GM12878 (cell line): ENCODE data around the gene ATP10D. TPM values are rescaled to one million over a fixed set of nuclear protein-coding genes. Genes with fewer than 3 reads are reported as not detected.

Source experiments
- ATAC-seq: fragments of 200-7000 bp; cut with Tn5 transposase; 3 replicates; pipeline ENCODE4 v1.9.1; 2020; ENCODE audit warnings: mild to moderate bottlenecking, moderate library complexity
- BruUV-seq: library from RNA; stranded (reverse); fragments of 400-500 nt; replicated peaks from 2 replicates; lab custom pipeline; 2021; lab: Mats Ljungman, UMichigan
- CTCF ChIA-PET: fragments of 300-600 bp; sonication (Branson Sonifier 250); formaldehyde crosslinking; extraction: SDS; loops from one replicate; lab custom pipeline; 2021; ENCODE audit warnings: inconsistent platforms; lab: Yijun Ruan, JAX
- POLR2A ChIA-PET: fragments of 350-600 bp; formaldehyde crosslinking; extraction: SDS; loops from one replicate; lab custom pipeline; 2021; ENCODE audit warnings: inconsistent platforms; lab: Charles Lee
- RAD21 ChIA-PET: fragments of 300-600 bp; sonication (Branson Sonifier 250); formaldehyde crosslinking; loops from one replicate; lab custom pipeline; 2023; ENCODE audit warnings: antibody characterized with exemption; ENCODE audit not compliant: unreplicated experiment; lab: Charles Lee
- SMC1A ChIA-PET: fragments of 300-600 bp; sonication (Branson Sonifier 250); formaldehyde crosslinking; loops from one replicate; lab custom pipeline; 2023; ENCODE audit not compliant: unreplicated experiment, uncharacterized antibody; lab: Charles Lee
- DNase-seq: peaks from one replicate; pipeline ENCODE4 v3.0.0-alpha.2; 2011; ENCODE audit warnings: low read depth, low spot score
- FAIRE-seq: peaks from 3 replicates; lab custom pipeline; 2011; peaks lifted over from hg19 to GRCh38; lab: Jason Lieb, UNC
- H2AFZ ChIP-seq: 2 replicates; pipeline ENCODE4 v1.6.0; 2011; ENCODE audit warnings: low read depth, low read length, control low read depth; ENCODE audit not compliant: control insufficient read depth
- H3K27ac ChIP-seq: 2 replicates; pipeline ENCODE4 v1.5.1; 2011; ENCODE audit warnings: control low read depth; ENCODE audit not compliant: control insufficient read depth, insufficient read depth
- H3K27me3 ChIP-seq, 2 experiments: replicated peaks in 1 of 2; 2 replicates each; pipeline versions ENCODE4 v1.6.0 to v1.6.1; 2011; ENCODE audit warnings: low read length in 1 of 2; ENCODE audit not compliant: control insufficient read depth in 2 of 2, insufficient read depth in 2 of 2
- H3K36me3 ChIP-seq, 2 experiments: 2 replicates each; pipeline ENCODE4 v1.5.1; 2011; ENCODE audit warnings: low read length in 1 of 2; ENCODE audit not compliant: control insufficient read depth in 2 of 2, insufficient read depth in 2 of 2
- H3K4me1 ChIP-seq: 2 replicates; pipeline ENCODE4 v1.6.1; 2011; ENCODE audit warnings: mild to moderate bottlenecking, low read length, moderate library complexity, mixed read lengths; ENCODE audit not compliant: control insufficient read depth, insufficient read depth
- H3K4me2 ChIP-seq: 2 replicates; pipeline ENCODE4 v1.6.0; 2011; ENCODE audit warnings: control low read depth; ENCODE audit not compliant: control insufficient read depth, insufficient read depth
- H3K4me3 ChIP-seq: fragments of 200-600 bp; sonication (generic); 2 replicates; pipeline ENCODE4 v1.5.1; 2016
- H3K79me2 ChIP-seq: 2 replicates; pipeline ENCODE4 v1.6.0; 2011; ENCODE audit warnings: low read length; ENCODE audit not compliant: control insufficient read depth, insufficient read depth
- H3K9ac ChIP-seq: 2 replicates; pipeline ENCODE4 v1.8.0; 2011; ENCODE audit warnings: low read length, control low read depth, mixed read lengths; ENCODE audit not compliant: control insufficient read depth, insufficient read depth
- H3K9me3 ChIP-seq: replicated peaks from 3 replicates; pipeline ENCODE4 v1.5.1; 2011; ENCODE audit warnings: mild to moderate bottlenecking, low read length; ENCODE audit not compliant: control insufficient read depth, insufficient read depth
- H4K20me1 ChIP-seq: 2 replicates; pipeline ENCODE4 v1.6.0; 2011; ENCODE audit not compliant: control insufficient read depth, insufficient read depth
- BMI1 ChIP-seq: fragments of 450-650 bp; IDR thresholded peaks from 2 replicates; pipeline ENCODE4 v1.6.1; 2016; ENCODE audit warnings: mild to moderate bottlenecking, moderate library complexity, borderline replicate concordance
- CHD1 ChIP-seq: IDR thresholded peaks from 2 replicates; pipeline ENCODE4 v1.6.1; 2012; ENCODE audit warnings: low read depth, low read length, improper control_type of control experiment
- ELK1 ChIP-seq: IDR thresholded peaks from 2 replicates; pipeline ENCODE4 v1.6.1; 2012; ENCODE audit warnings: low read depth, low read length, improper control_type of control experiment
- ESRRA ChIP-seq: IDR thresholded peaks from 2 replicates; pipeline ENCODE4 v1.6.1; 2012; ENCODE audit warnings: mild to moderate bottlenecking, low read length, improper control_type of control experiment
- IKZF1 ChIP-seq: fragments of 450-650 bp; conservative IDR thresholded peaks from 2 replicates; pipeline ENCODE4 v1.6.1; 2017; ENCODE audit warnings: antibody characterized with exemption, mild to moderate bottlenecking
- KDM1A ChIP-seq: fragments of 200-600 bp; sonication (generic); IDR thresholded peaks from 2 replicates; pipeline ENCODE4 v1.6.1; 2016; ENCODE audit warnings: borderline replicate concordance
- MXI1 ChIP-seq: fragments of 150-350 bp; IDR thresholded peaks from 2 replicates; pipeline ENCODE4 v1.6.1; 2011; ENCODE audit warnings: low read depth, mild to moderate bottlenecking, inconsistent platforms, low read length, improper control_type of control experiment
- NR2F1 ChIP-seq: fragments of 450-650 bp; conservative IDR thresholded peaks from 2 replicates; pipeline ENCODE4 v1.6.1; 2017; ENCODE audit warnings: mild to moderate bottlenecking
- POLR2A ChIP-seq: IDR thresholded peaks from 2 replicates; pipeline ENCODE4 v1.6.1; 2011; ENCODE audit warnings: low read depth, mild to moderate bottlenecking, low read length
- RAD21 ChIP-seq: IDR thresholded peaks from 2 replicates; pipeline ENCODE4 v1.6.1; 2011; ENCODE audit warnings: mild to moderate bottlenecking, low read depth, low read length, moderate library complexity; ENCODE audit not compliant: insufficient read depth
- RUNX3 ChIP-seq: IDR thresholded peaks from 2 replicates; pipeline ENCODE4 v1.6.1; 2012; ENCODE audit warnings: low read length, inconsistent platforms
- SPI1 ChIP-seq: IDR thresholded peaks from 2 replicates; pipeline ENCODE4 v1.6.1; 2011; ENCODE audit warnings: low read depth, mild to moderate bottlenecking, low read length, moderate library complexity, borderline replicate concordance; ENCODE audit not compliant: insufficient read depth
- TCF12 ChIP-seq: IDR thresholded peaks from 2 replicates; pipeline ENCODE4 v1.6.1; 2011; ENCODE audit warnings: low read depth, mild to moderate bottlenecking, low read length
- ZNF217 ChIP-seq: fragments of 450-650 bp; IDR thresholded peaks from 2 replicates; pipeline ENCODE4 v1.6.1; 2017; ENCODE audit warnings: antibody characterized with exemption, mild to moderate bottlenecking
- WGBS: methylation state at CpG from one replicate; pipeline ENCODE4 v1.1.6; 2016; ENCODE audit warnings: low lambda C conversion rate; ENCODE audit not compliant: insufficient replicate concordance, insufficient coverage; ENCODE audit errors: missing lambda C conversion rate; 5-methylcytosine and 5-hydroxymethylcytosine counted together
- in situ Hi-C: fragments of 300-500 bp; cut with MboI; formaldehyde crosslinking; loops from 9 replicates; pipeline ENCODE4 v1.14.3; 2018; ENCODE audit warnings: mixed read lengths
- intact Hi-C: fragments of 100-400 bp; cut with micrococcal nuclease; formaldehyde crosslinking; loops from one replicate; pipeline ENCODE4 v1.14.2; 2022; ENCODE audit not compliant: unreplicated experiment
- polyA plus RNA-seq, 11 experiments: library from polyadenylated mRNA; depleted of rRNA in 4 of 11; unstranded in 6 of 11; stranded (reverse) in 5 of 11; fragments of >200 nt; fragmentation: Nextera tagmentation in 4 of 11; fragmentation: Illumina TruSeq in 1 of 11; extraction: Ambion mirVana in 4 of 11; extraction: Trizol in 1 of 11; gene quantifications; 1 replicate in 1 of 11; 2 replicates in 10 of 11; pipeline versions ENCODE4 v1.2.1 to v1.2.3, GENCODE V29; 2011 to 2016; ENCODE audit warnings: inconsistent platforms in 2 of 11, missing spikeins in 2 of 11, low read depth in 1 of 11
- total RNA-seq, 4 experiments: library from RNA; depleted of rRNA in 3 of 4; stranded (reverse); fragments of >200 nt in 3 of 4; fragmentation: Illumina TruSeq in 1 of 4; extraction: Trizol in 1 of 4; gene quantifications; 2 replicates each; pipeline versions ENCODE4 v1.2.1 to v1.2.3, GENCODE V29; 2013 to 2021
- TF ChIP-seq, protein P1 (sequence below): IDR thresholded peaks from 2 replicates; pipeline ENCODE4 v1.6.1; 2012; ENCODE audit warnings: low read depth, low read length, improper control_type of control experiment

ATP10D gene
- total and polyA plus RNA-seq, 10 of the 15 experiments (the other 5 are each of a cell fraction or from before 2014, with no cell fraction given): 10.2 to 50.3 (median 19.1) TPM

- no TSS peak for BruUV-seq
- H3K36me3 ChIP-seq: no peaks in the 10 kb centered on the region
- intact Hi-C loops (no loop called here), in situ Hi-C loops (no loop called here)
- WGBS: 51% methylated on average over 4 of the region's 4 CpGs
- H3K4me3 ChIP-seq: no peak overlapping the region
- no peaks in the 10 kb centered on the region for H3K27me3 ChIP-seq
- no peak for FAIRE-seq
- RAD21 ChIA-PET: interaction anchor here (1.5 kb wide), 1 partner anchor 9 kb away, joined by 4 read pairs; no protein-coding TSS in a partner anchor
- SMC1A ChIA-PET: interaction anchor here (1.1 to 1.3 kb wide), 3 partner anchors 10 to 52 kb away, joined by 3 to 7 read pairs (median 7); partner anchors contain the start of gene ATP10D
- no peaks in the 10 kb centered on the region for H3K79me2 ChIP-seq
- no peaks in the 10 kb centered on the region for H3K9me3 ChIP-seq
- no peak for ATAC-seq
- no peak for DNase-seq
- no peaks in the 10 kb centered on the region for H4K20me1 ChIP-seq
- POLR2A ChIA-PET: no interaction called here
- TF ChIP-seq RUNX3: no peak
- no peak for TF ChIP-seq KDM1A
- TF ChIP-seq ZNF217: no peak
- TF ChIP-seq SPI1: no peak
- TF ChIP-seq POLR2A: no peak
- TF ChIP-seq BMI1: no peak
- TF ChIP-seq NR2F1: no peak
- TF ChIP-seq ESRRA: no peak
- no peak for TF ChIP-seq TCF12
- H3K4me1 ChIP-seq: no peaks in the 10 kb centered on the region
- no peak overlapping the region for H3K4me2 ChIP-seq
- CTCF ChIA-PET: interaction anchor here (1.5 kb wide), 1 partner anchor 9 kb away, joined by 8 read pairs; no protein-coding TSS in a partner anchor
- no peak overlapping the region for H2AFZ ChIP-seq
- H3K27ac ChIP-seq: no peak overlapping the region
- no peak overlapping the region for H3K9ac ChIP-seq
These were observed 10.3 kb upstream of the ATP10D start for GRCh38 chr4:47474799-47475198.

DNA sequence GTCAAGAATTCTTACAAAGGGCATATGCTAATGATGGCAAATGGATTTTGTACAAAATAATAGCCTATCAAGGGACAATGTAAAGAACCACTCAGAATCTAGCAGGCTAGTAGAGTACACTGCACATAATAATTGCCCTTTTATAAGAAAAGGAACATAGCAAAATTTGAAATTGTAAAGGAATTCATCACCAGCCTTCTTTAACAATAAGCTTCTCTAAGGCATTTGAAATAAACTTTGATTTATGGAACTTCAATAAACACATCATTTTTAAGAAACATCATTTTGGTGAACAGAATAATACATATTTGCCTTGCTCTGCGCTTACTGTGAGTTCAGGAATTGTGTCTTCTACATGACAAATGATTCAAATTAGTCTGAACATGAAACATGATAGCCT lies 9.7 kb upstream of the ATP10D start:
- RAD21 ChIA-PET: interaction anchor here (1.5 kb wide), 1 partner anchor 8 kb away, joined by 4 read pairs; no protein-coding TSS in a partner anchor
- POLR2A ChIA-PET: no interaction called here
- Histone ChIP-seq H3K36me3 (no peaks in the 10 kb centered on the region), H3K9ac (no peak overlapping the region), H3K4me2 (no peak overlapping the region), H3K4me1 (no peaks in the 10 kb centered on the region), H3K27me3 (no peaks in the 10 kb centered on the region), H3K27ac (no peak overlapping the region), H3K9me3 (no peaks in the 10 kb centered on the region), H4K20me1 (no peaks in the 10 kb centered on the region), H2AFZ (no peak overlapping the region), H3K79me2 (no peaks in the 10 kb centered on the region), H3K4me3 (no peak overlapping the region)
- FAIRE-seq: no peak
- intact Hi-C loops (no loop called here), in situ Hi-C loops (no loop called here)
- BruUV-seq: no TSS peak
- 65% methylated on average over 1 of the region's 1 CpG for WGBS
- ATAC-seq: no peak
- DNase-seq: no peak
- SMC1A ChIA-PET: interaction anchor here (1.1 to 1.3 kb wide), 3 partner anchors 9 to 52 kb away, joined by 3 to 7 read pairs (median 7); partner anchors contain the start of gene ATP10D
- CTCF ChIA-PET: interaction anchor here (1.5 kb wide), 1 partner anchor 8 kb away, joined by 8 read pairs; no protein-coding TSS in a partner anchor
- TF ChIP-seq, protein P1, sequence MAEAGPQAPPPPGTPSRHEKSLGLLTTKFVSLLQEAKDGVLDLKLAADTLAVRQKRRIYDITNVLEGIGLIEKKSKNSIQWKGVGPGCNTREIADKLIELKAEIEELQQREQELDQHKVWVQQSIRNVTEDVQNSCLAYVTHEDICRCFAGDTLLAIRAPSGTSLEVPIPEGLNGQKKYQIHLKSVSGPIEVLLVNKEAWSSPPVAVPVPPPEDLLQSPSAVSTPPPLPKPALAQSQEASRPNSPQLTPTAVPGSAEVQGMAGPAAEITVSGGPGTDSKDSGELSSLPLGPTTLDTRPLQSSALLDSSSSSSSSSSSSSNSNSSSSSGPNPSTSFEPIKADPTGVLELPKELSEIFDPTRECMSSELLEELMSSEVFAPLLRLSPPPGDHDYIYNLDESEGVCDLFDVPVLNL: no peak
- no peak for TF ChIP-seq MXI1
- TF ChIP-seq CHD1: no peak
- TF ChIP-seq IKZF1: no peak
- no peak for TF ChIP-seq RAD21
- no peak for TF ChIP-seq ELK1
